Spinal cord (tissue), 10 donors: Measurements from ENCODE around the gene GRID2. TPM values are rescaled to one million over a fixed set of nuclear protein-coding genes. Genes with fewer than 3 reads are reported as not detected.

ENCODE experiments used
- DNase-seq, 6 donors: peaks; one replicate each; pipeline versions ENCODE4 v3.0.0 to v3.0.0-alpha.2; 2013 to 2015; ENCODE audit warnings: low spot score in 6 of 6, low read depth in 4 of 6
- H3K27ac ChIP-seq: one replicate; pipeline ENCODE4 v1.5.1; 2013; ENCODE audit warnings: low read depth, low read length, control low read depth
- H3K27me3 ChIP-seq: one replicate; pipeline ENCODE4 v1.6.1; 2013; ENCODE audit warnings: low read length; ENCODE audit not compliant: control insufficient read depth, insufficient read depth
- H3K36me3 ChIP-seq: one replicate; pipeline ENCODE4 v1.6.1; 2013; ENCODE audit warnings: low read length; ENCODE audit not compliant: control insufficient read depth, insufficient read depth
- H3K4me1 ChIP-seq: one replicate; pipeline ENCODE4 v1.6.1; 2013; ENCODE audit warnings: low read length; ENCODE audit not compliant: control insufficient read depth, insufficient read depth
- H3K4me3 ChIP-seq: one replicate; pipeline ENCODE4 v1.5.1; 2013; ENCODE audit warnings: low read depth, low read length, control low read depth
- H3K9me3 ChIP-seq: one replicate; pipeline ENCODE4 v1.6.1; 2013; ENCODE audit warnings: low read length; ENCODE audit not compliant: control insufficient read depth, insufficient read depth
- WGBS: methylation state at CpG from one replicate; pipeline ENCODE4 v1.1.5; 2013; ENCODE audit warnings: missing lambda C conversion rate; ENCODE audit not compliant: insufficient coverage; 5-methylcytosine and 5-hydroxymethylcytosine counted together
- polyA plus RNA-seq, 2 donors: library from polyadenylated mRNA; unstranded; fragments of 120-200 nt; gene quantifications; one replicate each; pipeline ENCODE4 v1.2.1, GENCODE V29; 2013; ENCODE audit not compliant: insufficient read length in 2 of 2
- total RNA-seq, 2 donors: library from RNA; depleted of rRNA in 1 of 2; stranded (reverse); fragments of 120-200 nt in 1 of 2; fragments of >200 nt in 1 of 2; gene quantifications; one replicate each; pipeline versions ENCODE4 v1.2.3 to v1.2.4, GENCODE V29; 2013 to 2014
- donor health status: healthy.

GRID2 gene
- total and polyA plus RNA-seq, 4 donors, result 17.8 to 40.8 (median 23.4) TPM

DNA sequence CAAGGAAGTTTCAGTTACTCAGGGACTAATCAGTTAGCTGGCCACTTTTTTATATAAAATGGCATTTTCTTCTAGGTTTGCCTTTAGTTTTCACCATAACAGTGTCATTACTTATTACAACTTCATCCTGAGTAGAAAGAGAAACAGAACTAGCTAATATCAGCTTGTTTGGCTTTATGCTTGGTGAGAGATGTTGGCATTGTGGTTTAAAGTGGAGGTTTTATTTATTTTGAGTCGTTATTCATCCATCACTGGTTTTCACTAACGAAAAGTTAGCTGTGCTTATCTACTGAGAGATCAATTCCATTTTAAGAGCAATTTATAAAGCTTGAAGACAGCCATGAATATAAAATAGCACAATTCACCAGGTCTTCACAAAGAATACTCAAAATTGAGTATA is 714.5 kb downstream of the GRID2 start:
- no peak overlapping the region for H3K4me3 ChIP-seq
- WGBS, result no CpG with 5 or more reads among the region's 2 CpGs
- no peaks in the 10 kb centered on the region for H3K4me1 ChIP-seq
- no peaks in the 10 kb centered on the region for H3K27me3 ChIP-seq
- no peak for DNase-seq
- no peaks in the 10 kb centered on the region for H3K36me3 ChIP-seq
- no peaks in the 10 kb centered on the region for H3K9me3 ChIP-seq
- H3K27ac ChIP-seq, result no peak overlapping the region

GRCh38 chr4:93018806-93019205 is 715.0 kb downstream of the GRID2 start:
- H3K9me3 ChIP-seq, result no peaks in the 10 kb centered on the region
- no peaks in the 10 kb centered on the region for H3K27me3 ChIP-seq
- DNase-seq, result no peak
- no peaks in the 10 kb centered on the region for H3K36me3 ChIP-seq
- no peak overlapping the region for H3K4me3 ChIP-seq
- no peak overlapping the region for H3K27ac ChIP-seq
- no peaks in the 10 kb centered on the region for H3K4me1 ChIP-seq

GRCh38 chr4:93029769-93030168 is 726.0 kb downstream of the GRID2 start:
- H3K27ac ChIP-seq, result no peak overlapping the region
- H3K4me3 ChIP-seq, result no peak overlapping the region
- no peaks in the 10 kb centered on the region for H3K27me3 ChIP-seq
- H3K36me3 ChIP-seq, result no peaks in the 10 kb centered on the region
- H3K4me1 ChIP-seq, result no peaks in the 10 kb centered on the region
- peak in 2 of 6 donors; percentile 7 to 54 for DNase-seq
- WGBS, result no CpG with 5 or more reads among the region's 1 CpG
- H3K9me3 ChIP-seq, result no peaks in the 10 kb centered on the region

DNA sequence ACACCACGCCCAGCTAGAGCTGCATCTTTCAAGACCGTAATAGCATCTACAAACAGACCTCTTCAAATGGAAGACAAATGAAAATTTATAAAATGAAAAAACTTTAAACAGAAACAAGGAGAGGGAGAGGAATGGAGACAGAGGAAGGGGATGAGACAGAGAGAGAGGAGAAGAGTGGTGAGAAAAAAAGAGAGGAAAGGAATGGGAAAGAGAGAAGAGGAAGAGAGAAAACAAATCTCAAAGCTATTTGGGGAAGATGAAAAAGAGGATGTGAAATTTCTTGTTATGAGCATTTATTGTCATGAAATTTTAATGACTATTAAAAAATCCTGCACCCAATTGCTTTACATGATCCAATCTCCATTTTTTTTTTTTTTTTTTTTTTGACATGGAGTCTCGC is 726.9 kb downstream of the GRID2 start:
- H3K36me3 ChIP-seq, result no peaks in the 10 kb centered on the region
- H3K9me3 ChIP-seq, result no peaks in the 10 kb centered on the region
- WGBS, result 100% methylated on average over 1 of the region's 3 CpGs
- H3K27ac ChIP-seq, result no peak overlapping the region
- H3K27me3 ChIP-seq, result no peaks in the 10 kb centered on the region
- no peak overlapping the region for H3K4me3 ChIP-seq
- no peaks in the 10 kb centered on the region for H3K4me1 ChIP-seq
- no peak for DNase-seq

DNA sequence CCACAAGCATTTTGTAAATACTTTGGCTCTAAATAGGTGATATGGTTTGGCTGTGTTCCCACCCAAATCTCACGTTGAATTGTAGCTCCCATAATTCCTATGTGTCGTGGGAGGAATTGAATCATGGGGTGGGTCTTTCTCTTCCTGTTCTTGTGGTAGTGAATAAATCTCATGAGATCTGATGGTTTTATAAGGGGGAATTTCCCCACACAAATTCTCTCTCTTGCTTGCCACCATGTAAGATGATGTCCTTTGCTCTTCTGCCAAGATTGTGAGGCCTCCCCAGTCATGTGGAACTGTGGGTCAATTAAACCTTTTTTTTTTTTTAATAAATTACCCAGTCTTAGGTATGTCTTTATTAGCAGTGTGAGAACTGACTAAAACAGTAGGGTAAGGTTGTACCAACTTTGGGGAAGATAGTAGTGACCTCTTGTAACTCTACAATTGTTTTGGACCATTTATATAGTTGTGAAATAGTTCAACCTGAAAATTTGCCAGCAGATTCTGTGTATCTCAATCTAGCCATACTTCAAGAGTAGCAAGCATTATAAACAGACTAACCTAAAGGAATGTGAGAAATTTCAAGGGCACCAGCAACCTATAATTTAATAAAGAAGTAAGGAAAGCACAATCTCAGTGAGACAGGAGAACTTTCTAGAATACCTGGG is 727.8 kb downstream of the GRID2 start:
- no CpG with 5 or more reads among the region's 2 CpGs for WGBS
- no peak overlapping the region for H3K4me3 ChIP-seq
- no peaks in the 10 kb centered on the region for H3K4me1 ChIP-seq
- no peaks in the 10 kb centered on the region for H3K9me3 ChIP-seq
- H3K27ac ChIP-seq, result no peak overlapping the region
- no peak for DNase-seq
- no peaks in the 10 kb centered on the region for H3K27me3 ChIP-seq
- H3K36me3 ChIP-seq, result no peaks in the 10 kb centered on the region

- no peak for DNase-seq
- H3K27ac ChIP-seq, result no peak overlapping the region
- no peak overlapping the region for H3K4me3 ChIP-seq
- H3K27me3 ChIP-seq, result no peaks in the 10 kb centered on the region
- H3K9me3 ChIP-seq, result no peaks in the 10 kb centered on the region
- H3K36me3 ChIP-seq, result no peaks in the 10 kb centered on the region
- H3K4me1 ChIP-seq, result no peaks in the 10 kb centered on the region
Observed at GRCh38 chr4:93042746-93043145, 739.0 kb downstream of the GRID2 start.

GRCh38 chr4:93053140-93053539 is 749.4 kb downstream of the GRID2 start:
- Histone ChIP-seq H3K4me3 (no peak overlapping the region), H3K9me3 (no peaks in the 10 kb centered on the region), H3K4me1 (no peaks in the 10 kb centered on the region), H3K36me3 (no peaks in the 10 kb centered on the region), H3K27ac (no peak overlapping the region), H3K27me3 (no peaks in the 10 kb centered on the region)
- 100% methylated on average over 2 of the region's 6 CpGs for WGBS
- no peak for DNase-seq

DNA sequence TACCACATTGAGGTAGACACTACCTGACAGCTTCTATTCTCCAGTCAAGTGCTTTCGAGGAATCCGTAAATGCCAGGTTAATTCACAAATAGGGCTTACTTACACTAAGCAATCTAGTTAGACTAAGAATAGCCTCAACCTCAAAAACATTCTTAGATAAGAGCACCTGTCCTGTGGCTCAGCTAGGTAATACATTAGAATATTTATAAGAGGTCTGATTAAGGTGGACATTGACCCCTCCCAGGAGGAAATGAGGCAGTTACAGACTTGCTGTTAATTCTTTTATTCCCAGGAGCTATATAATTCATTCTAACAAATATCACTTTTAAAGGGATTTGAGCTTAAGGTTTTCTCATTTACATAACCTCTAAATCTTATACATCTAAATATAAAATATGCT is 758.1 kb downstream of the GRID2 start:
- no peak overlapping the region for H3K27ac ChIP-seq
- H3K4me1 ChIP-seq, result no peaks in the 10 kb centered on the region
- no CpG with 5 or more reads among the region's 2 CpGs for WGBS
- no peak overlapping the region for H3K4me3 ChIP-seq
- H3K9me3 ChIP-seq, result no peaks in the 10 kb centered on the region
- H3K27me3 ChIP-seq, result no peaks in the 10 kb centered on the region
- no peaks in the 10 kb centered on the region for H3K36me3 ChIP-seq
- DNase-seq, result no peak

DNA sequence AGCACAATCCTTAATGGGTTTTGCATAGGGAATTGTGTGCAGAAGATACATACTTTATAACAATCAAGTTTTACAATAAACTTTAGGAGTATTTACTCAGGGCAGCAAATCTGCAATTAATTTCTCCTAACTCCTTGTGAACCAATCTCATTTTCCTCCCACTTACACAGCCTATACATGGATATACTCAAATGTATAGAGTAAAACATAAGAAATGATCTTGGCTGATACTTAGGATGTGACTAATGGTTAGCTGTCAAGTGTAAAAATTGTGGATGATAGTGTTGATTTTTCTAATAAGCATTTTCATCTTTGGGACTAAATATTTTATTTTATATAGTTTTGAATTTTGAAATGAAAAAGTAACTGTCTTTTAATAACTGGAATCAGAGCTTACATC is 759.6 kb downstream of the GRID2 start:
- no peaks in the 10 kb centered on the region for H3K27me3 ChIP-seq

DNA sequence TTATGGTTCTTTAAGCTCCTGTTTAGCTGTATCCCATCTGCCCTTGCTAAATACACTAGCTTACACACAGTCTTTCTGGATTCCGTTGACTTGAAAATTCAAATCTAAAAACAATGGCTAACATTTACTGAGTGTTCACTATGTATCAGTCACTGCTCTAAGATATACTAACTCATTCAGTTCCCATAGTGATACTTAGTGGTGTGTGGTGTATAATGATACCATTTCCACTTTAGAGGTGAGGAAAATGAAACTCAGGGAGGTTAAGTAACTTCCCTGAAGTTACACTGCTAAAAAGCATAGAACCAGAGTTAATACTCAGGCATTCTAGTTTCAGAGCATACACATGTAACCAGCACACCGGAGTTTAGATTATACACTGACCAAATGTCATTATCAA is 762.0 kb downstream of the GRID2 start:
- no CpG with 5 or more reads among the region's 2 CpGs for WGBS
- Histone ChIP-seq H3K27me3 (no peaks in the 10 kb centered on the region), H3K9me3 (no peaks in the 10 kb centered on the region), H3K4me3 (no peak overlapping the region), H3K4me1 (no peaks in the 10 kb centered on the region), H3K36me3 (no peaks in the 10 kb centered on the region), H3K27ac (no peak overlapping the region)
- no peak for DNase-seq

More for the DNA sequence above, 759.6 kb downstream of the GRID2 start:
- Histone ChIP-seq H3K4me3 (no peak overlapping the region), H3K9me3 (no peaks in the 10 kb centered on the region), H3K4me1 (no peaks in the 10 kb centered on the region), H3K27ac (no peak overlapping the region), H3K36me3 (no peaks in the 10 kb centered on the region)
- no peak for DNase-seq
